Endothelial cell of umbilical vein (primary cell): Measurements from ENCODE around the gene MDN1. TPM values are rescaled to one million over a fixed set of nuclear protein-coding genes. Genes with fewer than 3 reads are reported as not detected.

Experiments
- BruUV-seq: library from RNA; stranded (reverse); fragments of 400-500 nt; replicated peaks from 2 replicates; lab custom pipeline; 2021; lab: Mats Ljungman, UMichigan
- CTCF ChIA-PET: fragments of 300-600, 350-600 bp; sonication (Branson Sonifier 250); formaldehyde crosslinking; loops from one replicate; lab custom pipeline; 2021; ENCODE audit warnings: antibody characterized with exemption, inconsistent platforms; lab: Charles Lee
- POLR2A ChIA-PET: fragments of 300-600, 350-600 bp; sonication (Branson Sonifier 250); formaldehyde crosslinking; loops from one replicate; lab custom pipeline; 2021; ENCODE audit warnings: antibody characterized with exemption, inconsistent platforms; lab: Charles Lee
- DNase-seq: peaks from one replicate; pipeline ENCODE4 v3.0.0-alpha.2; 2011; ENCODE audit warnings: low read depth, low spot score
- FAIRE-seq: peaks from 2 replicates; lab custom pipeline; 2011; peaks lifted over from hg19 to GRCh38; lab: Jason Lieb, UNC
- H2AFZ ChIP-seq: 2 replicates; pipeline ENCODE4 v1.6.0; 2012; ENCODE audit warnings: low read depth, low read length, control low read depth, inconsistent platforms
- H3K27ac ChIP-seq: 2 replicates; pipeline ENCODE4 v1.5.1; 2011; ENCODE audit warnings: low read depth, mild to moderate bottlenecking, control low read depth, low read length, moderate library complexity; ENCODE audit not compliant: insufficient read depth
- H3K27me3 ChIP-seq, 2 experiments: 2 replicates each; pipeline versions ENCODE4 v1.6.0 to v1.6.1; 2011; ENCODE audit warnings: low read length in 2 of 2, mixed read lengths in 1 of 2; ENCODE audit not compliant: control insufficient read depth in 2 of 2, insufficient read depth in 2 of 2
- H3K36me3 ChIP-seq, 2 experiments: 2 replicates in 1 of 2; 3 replicates in 1 of 2; pipeline ENCODE4 v1.5.1; 2011; ENCODE audit warnings: low read length in 2 of 2, mild to moderate bottlenecking in 1 of 2, moderate library complexity in 1 of 2; ENCODE audit not compliant: control insufficient read depth in 2 of 2, insufficient read depth in 2 of 2; ENCODE audit errors: extremely low read depth in 1 of 2
- H3K4me1 ChIP-seq: 3 replicates; pipeline ENCODE4 v1.5.1; 2011; ENCODE audit warnings: mild to moderate bottlenecking, low read length; ENCODE audit not compliant: control insufficient read depth, insufficient read depth; ENCODE audit errors: extremely low read depth
- H3K4me2 ChIP-seq: 2 replicates; pipeline ENCODE4 v1.6.1; 2011; ENCODE audit warnings: low read length, control low read depth, mixed read lengths; ENCODE audit not compliant: insufficient read depth
- H3K4me3 ChIP-seq, 3 experiments: fragments of 200-600 bp in 1 of 3; sonication (generic), shearing (Covaris generic) in 1 of 3; replicated peaks in 1 of 3; 2 replicates each; pipeline ENCODE4 v1.5.1; 2011 to 2016; ENCODE audit warnings: control low read depth in 3 of 3, low read length in 3 of 3, mild to moderate bottlenecking in 2 of 3, inconsistent platforms in 1 of 3, low read depth in 1 of 3, moderate library complexity in 1 of 3; ENCODE audit not compliant: insufficient read depth in 1 of 3
- H3K79me2 ChIP-seq: 2 replicates; pipeline ENCODE4 v1.6.0; 2012; ENCODE audit warnings: low read length, inconsistent platforms; ENCODE audit not compliant: control insufficient read depth, insufficient read depth
- H3K9ac ChIP-seq: replicated peaks from 2 replicates; pipeline ENCODE3; 2011; ENCODE audit warnings: low read length, control low read depth; ENCODE audit not compliant: insufficient read depth; ENCODE audit errors: extremely low read depth
- H3K9me1 ChIP-seq: replicated peaks from 3 replicates; pipeline ENCODE4 v1.6.0; 2011; ENCODE audit warnings: mild to moderate bottlenecking, low read length; ENCODE audit not compliant: control insufficient read depth, insufficient read depth; ENCODE audit errors: extremely low read depth
- H3K9me3 ChIP-seq: replicated peaks from 2 replicates; pipeline ENCODE4 v1.5.1; 2012; ENCODE audit warnings: low read length, inconsistent platforms; ENCODE audit not compliant: control insufficient read depth, insufficient read depth
- H4K20me1 ChIP-seq: replicated peaks from 2 replicates; pipeline ENCODE3; 2011; ENCODE audit warnings: mild to moderate bottlenecking, low read length; ENCODE audit not compliant: control insufficient read depth, insufficient read depth; ENCODE audit errors: extremely low read depth
- CTCF ChIP-seq, 2 donors: IDR thresholded peaks; 1 replicate in 1 of 2; 2 replicates in 1 of 2; pipeline ENCODE4 v1.5.1; 2011; ENCODE audit warnings: low read length in 2 of 2, mild to moderate bottlenecking in 2 of 2, moderate library complexity in 2 of 2, control low read depth in 1 of 2, inconsistent platforms in 1 of 2, low read depth in 1 of 2; ENCODE audit not compliant: insufficient read depth in 1 of 2; ENCODE audit errors: extremely low read depth in 1 of 2
- EZH2 ChIP-seq: IDR thresholded peaks from 2 replicates; pipeline ENCODE4 v1.6.1; 2012; ENCODE audit warnings: borderline replicate concordance, low read depth, mild to moderate bottlenecking, moderate library complexity, low read length, inconsistent platforms; ENCODE audit not compliant: severe bottlenecking
- FOS ChIP-seq: IDR thresholded peaks from 2 replicates; pipeline ENCODE4 v1.6.1; 2011; ENCODE audit warnings: mild to moderate bottlenecking, low read length, moderate library complexity, borderline replicate concordance; ENCODE audit not compliant: insufficient read depth
- GATA2 ChIP-seq: IDR thresholded peaks from 2 replicates; pipeline ENCODE4 v1.7.0; 2011; ENCODE audit warnings: low read depth, mild to moderate bottlenecking, moderate library complexity, mixed read lengths, low read length; ENCODE audit not compliant: insufficient read length, insufficient read depth
- JUN ChIP-seq: IDR thresholded peaks from 2 replicates; pipeline ENCODE4 v1.6.1; 2011; ENCODE audit warnings: borderline replicate concordance, low read depth; ENCODE audit not compliant: insufficient read length, insufficient read depth
- MAX ChIP-seq: IDR thresholded peaks from 2 replicates; pipeline ENCODE4 v1.6.1; 2011; ENCODE audit not compliant: insufficient read depth, insufficient read length
- MYC ChIP-seq: IDR thresholded peaks from one replicate; pipeline ENCODE4 v1.6.1; 2011; ENCODE audit warnings: mild to moderate bottlenecking, low read depth, low read length
- POLR2A ChIP-seq: IDR thresholded peaks from 2 replicates; pipeline ENCODE4 v1.6.1; 2012; ENCODE audit warnings: low read depth, mild to moderate bottlenecking, control low read depth, low read length
- POLR2AphosphoS5 ChIP-seq: IDR thresholded peaks from 2 replicates; pipeline ENCODE4 v1.6.1; 2012; ENCODE audit warnings: low read depth, mild to moderate bottlenecking, control low read depth, low read length, moderate library complexity; ENCODE audit not compliant: insufficient read depth
- dilution Hi-C: fragments of 300-500 bp; cut with MboI; formaldehyde crosslinking; loops from one replicate; pipeline ENCODE4 v1.15.0; 2019; ENCODE audit warnings: low sequenced_read_pairs; ENCODE audit not compliant: extremely low pct_ligation_motif_present
- intact Hi-C: fragments of 100-400 bp; cut with micrococcal nuclease; formaldehyde crosslinking; loops from one replicate; pipeline ENCODE4 v1.10.0; 2022
- polyA plus RNA-seq, 4 experiments: library from polyadenylated mRNA; depleted of rRNA in 3 of 4; stranded (reverse) in 3 of 4; unstranded in 1 of 4; fragments of >200 nt; gene quantifications; 2 replicates each; pipeline versions ENCODE4 v1.2.1 to v1.2.3, GENCODE V29; 2011 to 2012; ENCODE audit warnings: missing spikeins in 1 of 4
- total RNA-seq: library from RNA; stranded (reverse); gene quantifications from 2 replicates; pipeline ENCODE4 v1.2.3, GENCODE V29; 2021

MDN1 gene
- total and polyA plus RNA-seq, 2 donors (not counting 3 experiments of a cell fraction or from before 2014, with no cell fraction given), result 9.2 to 39.6 TPM

- no TSS peak for BruUV-seq
- Histone ChIP-seq H3K9me3 (no peaks in the 10 kb centered on the region), H3K27me3 (no peaks in the 10 kb centered on the region), H3K27ac (no peak overlapping the region), H3K4me1 (peaks cover 6% of the 10 kb centered on the region), H3K9me1 (no peaks in the 10 kb centered on the region), H3K36me3 (no peaks in the 10 kb centered on the region), H3K4me3 (no peak overlapping the region), H3K79me2 (no peaks in the 10 kb centered on the region), H3K9ac (no peak overlapping the region), H2AFZ (no peak overlapping the region), H3K4me2 (no peak overlapping the region), H4K20me1 (no peaks in the 10 kb centered on the region)
- dilution Hi-C loops (no loop called here), intact Hi-C loops (no loop called here)
- no peak for FAIRE-seq
- CTCF ChIA-PET, result interaction anchor here (1.6 kb wide), 1 partner anchor 304 kb away, joined by 5 read pairs; no protein-coding TSS in a partner anchor
- no peak for DNase-seq
- TF ChIP-seq FOS, result no peak
- no peak for TF ChIP-seq POLR2A
- TF ChIP-seq CTCF (IDR thresholded peaks at IDR 0.05; ENCODE audit: extremely low read depth in 1 of 2, insufficient read depth in 1 of 2, low read depth in 1 of 2, low read length in 2 of 2), result no peak
- TF ChIP-seq MYC, result no peak
- TF ChIP-seq MAX, result no peak
- no peak for TF ChIP-seq JUN
- TF ChIP-seq GATA2, result no peak
- no peak for TF ChIP-seq EZH2
- no peak for TF ChIP-seq POLR2AphosphoS5
- POLR2A ChIA-PET, result no interaction called here
These were observed 203.7 kb downstream of the MDN1 start for GRCh38 chr6:89615882-89616281.
